Uterus (tissue), 4 donors: ENCODE data around the gene C1GALT1. TPM values are rescaled to one million over a fixed set of nuclear protein-coding genes. Genes with fewer than 3 reads are reported as not detected.

ENCODE experiments used
- DNase-seq, 2 donors: peaks; one replicate each; pipeline ENCODE4 v3.0.0-alpha.2; 2019 to 2020
- H3K27ac ChIP-seq, 2 donors: fragments of 200-600 bp; sonication (generic); 1 replicate in 1 of 2; 2 replicates in 1 of 2; pipeline ENCODE4 v1.5.1; 2016 to 2018
- H3K27me3 ChIP-seq, 2 donors: fragments of 200-600 bp; sonication (generic); one replicate each; pipeline ENCODE4 v1.5.1; 2018 to 2019; ENCODE audit warnings: control low read depth in 1 of 2
- H3K36me3 ChIP-seq, 2 donors: fragments of 200-600 bp; sonication (generic); one replicate each; pipeline ENCODE4 v1.5.1; 2019; ENCODE audit warnings: control low read depth in 1 of 2
- H3K4me1 ChIP-seq, 2 donors: fragments of 200-600 bp; sonication (generic); one replicate each; pipeline ENCODE4 v1.5.1; 2018 to 2019; ENCODE audit warnings: control low read depth in 1 of 2
- H3K4me3 ChIP-seq, 2 donors: fragments of 200-600 bp; sonication (generic); 1 replicate in 1 of 2; 2 replicates in 1 of 2; pipeline ENCODE4 v1.5.1; 2018 to 2019; ENCODE audit warnings: mild to moderate bottlenecking in 1 of 2
- H3K9me3 ChIP-seq, 2 donors: fragments of 200-600 bp; sonication (generic); one replicate each; pipeline ENCODE4 v1.5.1; 2019; ENCODE audit warnings: control low read depth in 1 of 2
- CTCF ChIP-seq, 4 experiments: fragments of 200-600 bp in 2 of 4; fragments of 450-650 bp in 2 of 4; sonication (generic) in 2 of 4; IDR thresholded peaks; one replicate each; pipeline ENCODE4 v1.5.1; 2016 to 2019; ENCODE audit warnings: antibody characterized with exemption in 4 of 4, mild to moderate bottlenecking in 2 of 4, moderate library complexity in 1 of 4
- POLR2A ChIP-seq, 2 donors: fragments of 450-650 bp; IDR thresholded peaks; one replicate each; pipeline ENCODE4 v1.6.1; 2016; ENCODE audit warnings: antibody characterized with exemption in 2 of 2, mild to moderate bottlenecking in 1 of 2, moderate library complexity in 1 of 2
- intact Hi-C: fragments of 100-400 bp; cut with DNase I; formaldehyde crosslinking; loops from one replicate; pipeline ENCODE4 v1.15.1; 2023; ENCODE audit warnings: low total_unique reads
- total RNA-seq, 4 donors: library from RNA; depleted of rRNA in 3 of 4; stranded (reverse); fragments of >200 nt in 3 of 4; gene quantifications; one replicate each; pipeline versions ENCODE4 v1.1.0 to v1.2.4, GENCODE V29; 2014 to 2023
- donor health status: DM: yes; HTN: yes; CAD: no.

The C1GALT1 gene
- total RNA-seq, 4 donors from 2014 or later, result 1.3 to 41.6 (median 15.1) TPM

- Histone ChIP-seq H3K9me3 (no peaks in the 10 kb centered on the region), H3K4me1 (no peaks in the 10 kb centered on the region), H3K27ac (peak overlapping the region in 1 of 2 donors; percentile 12), H3K4me3 (no peak overlapping the region), H3K36me3 (no peaks in the 10 kb centered on the region), H3K27me3 (no peaks in the 10 kb centered on the region)
- intact Hi-C loops, result no loop called here
- no peak for DNase-seq
- no peak for TF ChIP-seq CTCF (IDR thresholded peaks at IDR 0.05)
- TF ChIP-seq POLR2A (IDR thresholded peaks at IDR 0.05), result no peak
Measured at GRCh38 chr7:7221599-7222038, 39.3 kb downstream of the C1GALT1 start.

DNA sequence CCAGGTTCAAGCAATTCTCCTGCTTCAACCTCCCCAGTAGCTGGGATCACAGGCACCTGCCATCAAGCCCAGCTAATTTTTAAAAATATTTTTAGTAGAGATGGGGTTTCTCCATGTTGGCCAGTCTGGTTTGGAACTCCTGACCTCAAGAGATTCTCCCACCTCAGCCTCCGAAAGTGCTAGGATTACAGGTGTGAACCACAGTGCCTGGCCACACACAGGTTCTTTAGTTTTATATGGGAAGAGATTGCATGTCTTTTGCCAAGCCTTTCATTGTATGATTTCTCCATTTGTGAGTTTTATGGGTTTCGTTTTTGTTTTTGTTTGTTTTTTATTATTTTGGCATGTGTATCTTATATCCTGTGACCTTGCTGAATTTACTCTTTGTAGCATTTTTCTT, 40.9 kb downstream of the C1GALT1 start:
- H3K4me3 ChIP-seq, result no peak overlapping the region
- no peak for DNase-seq
- intact Hi-C loops, result no loop called here
- no peaks in the 10 kb centered on the region for H3K36me3 ChIP-seq
- H3K4me1 ChIP-seq, result no peaks in the 10 kb centered on the region
- H3K27ac ChIP-seq, result no peak overlapping the region
- H3K27me3 ChIP-seq, result no peaks in the 10 kb centered on the region
- TF ChIP-seq CTCF (IDR thresholded peaks at IDR 0.05) (no peak), POLR2A (IDR thresholded peaks at IDR 0.05) (no peak)
- H3K9me3 ChIP-seq, result no peaks in the 10 kb centered on the region

GRCh38 chr7:7226407-7226806, 44.1 kb downstream of the C1GALT1 start:
- no peaks in the 10 kb centered on the region for H3K27me3 ChIP-seq
- no peak overlapping the region for H3K27ac ChIP-seq
- TF ChIP-seq CTCF (IDR thresholded peaks at IDR 0.05) (no peak), POLR2A (IDR thresholded peaks at IDR 0.05) (no peak)
- no peaks in the 10 kb centered on the region for H3K9me3 ChIP-seq
- no peaks in the 10 kb centered on the region for H3K36me3 ChIP-seq
- DNase-seq, result no peak
- H3K4me1 ChIP-seq, result no peaks in the 10 kb centered on the region
- intact Hi-C loops, result no loop called here
- H3K4me3 ChIP-seq, result no peak overlapping the region

DNA sequence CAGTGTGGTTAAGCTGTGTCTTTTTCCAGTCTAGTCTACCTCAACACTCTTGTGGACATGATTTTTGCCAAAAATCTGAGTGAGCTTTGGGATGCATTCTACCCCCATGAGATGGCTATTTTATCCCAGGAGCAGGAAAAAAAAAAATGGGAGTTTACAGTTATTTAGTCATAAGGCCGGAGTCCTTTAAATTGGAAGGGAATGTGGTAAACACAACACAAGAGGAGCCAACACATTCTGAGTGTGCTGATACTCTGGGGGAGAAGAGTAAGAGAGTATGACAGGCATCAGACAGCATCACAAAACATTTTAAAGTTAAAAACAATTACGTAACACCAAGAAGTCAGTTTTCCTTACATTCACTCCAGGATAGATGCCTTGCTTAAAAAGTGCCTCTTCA, 46.1 kb downstream of the C1GALT1 start:
- no peak overlapping the region for H3K27ac ChIP-seq
- intact Hi-C loops, result no loop called here
- no peak for DNase-seq

DNA sequence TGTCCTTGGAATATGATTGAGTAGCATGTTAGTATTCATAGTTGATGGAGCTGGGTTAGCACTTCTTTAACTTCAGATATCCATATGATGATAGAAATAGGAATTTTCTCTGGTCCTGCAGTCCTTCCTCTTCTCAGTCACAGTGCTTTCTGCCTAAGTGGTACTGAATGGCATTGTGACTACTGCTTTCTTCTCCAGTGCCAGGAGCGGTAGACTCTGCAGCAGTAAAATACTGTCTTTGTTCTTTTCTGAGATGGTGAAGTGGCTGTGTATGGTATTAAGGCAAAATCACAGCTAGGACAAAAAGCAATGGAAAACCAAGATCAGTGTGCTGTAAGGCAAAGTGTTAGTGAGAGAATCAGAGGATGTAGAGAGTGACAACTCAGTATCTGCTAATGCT, 46.6 kb downstream of the C1GALT1 start:
- Histone ChIP-seq H3K36me3 (no peaks in the 10 kb centered on the region), H3K27ac (no peak overlapping the region), H3K4me1 (no peaks in the 10 kb centered on the region), H3K9me3 (no peaks in the 10 kb centered on the region), H3K27me3 (no peaks in the 10 kb centered on the region), H3K4me3 (no peak overlapping the region)
- TF ChIP-seq CTCF (IDR thresholded peaks at IDR 0.05) (no peak), POLR2A (IDR thresholded peaks at IDR 0.05) (no peak)
- intact Hi-C loops, result no loop called here
- DNase-seq, result no peak

More for the DNA sequence above, 46.1 kb downstream of the C1GALT1 start:
- no peaks in the 10 kb centered on the region for H3K9me3 ChIP-seq
- no peak for TF ChIP-seq CTCF (IDR thresholded peaks at IDR 0.05)
- TF ChIP-seq POLR2A (IDR thresholded peaks at IDR 0.05), result no peak
- no peaks in the 10 kb centered on the region for H3K36me3 ChIP-seq
- no peaks in the 10 kb centered on the region for H3K4me1 ChIP-seq
- H3K4me3 ChIP-seq, result no peak overlapping the region
- H3K27me3 ChIP-seq, result no peaks in the 10 kb centered on the region
